ENCODE data around the gene P3R3URF.

Gene P3R3URF

GRCh38 chr1:46173361-46173856, 2.9 kb downstream of the P3R3URF start:
- TF ChIP-seq CTCF (IDR thresholded peaks at IDR 0.05; ENCODE audit: low read depth, low read length): 0 out of 2 replicates have a peak, but pooled peaks have one; percentile 20
- Histone ChIP-seq H3K36me3 (no peaks in the 10 kb centered on the region), H3K4me3 (ENCODE audit: low read depth, low read length) (no peak overlapping the region), H3K27ac (no peak overlapping the region), H3K9me3 (ENCODE audit: severe bottlenecking) (no peaks in the 10 kb centered on the region), H3K27me3 (ENCODE audit: insufficient read depth, low read depth, severe bottlenecking) (no peaks in the 10 kb centered on the region)
- peak; percentile 50 for DNase-seq

DNA sequence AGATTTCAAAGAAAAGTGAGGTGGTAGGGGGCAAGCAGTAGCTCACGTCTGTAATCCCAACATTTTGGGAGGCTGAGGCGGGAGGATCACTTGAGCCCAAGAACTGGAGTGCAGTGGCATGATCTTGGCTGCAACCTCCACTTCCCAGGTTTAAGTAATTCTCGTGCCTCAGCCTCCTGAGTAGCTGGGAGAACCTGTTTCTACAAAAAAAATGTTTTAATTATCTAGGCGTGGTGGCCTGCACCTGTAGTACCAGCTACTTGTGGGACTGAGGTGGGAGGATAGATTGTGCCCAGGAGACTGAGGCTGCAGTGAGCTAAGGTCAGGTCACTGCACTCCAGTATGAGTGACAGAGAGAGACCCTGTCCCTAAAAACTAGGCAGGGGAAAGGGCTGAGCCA, 4.0 kb downstream of the P3R3URF start:
- H3K4me3 ChIP-seq (ENCODE audit: low read depth, low read length): no peak overlapping the region

GRCh38 chr1:46171871-46172270, 4.4 kb downstream of the P3R3URF start:
- no peak for TF ChIP-seq CTCF (IDR thresholded peaks at IDR 0.05; ENCODE audit: low read depth, low read length)
- H3K4me3 ChIP-seq (ENCODE audit: low read depth, low read length): no peak overlapping the region
- no peak for DNase-seq
- H3K27me3 ChIP-seq (ENCODE audit: insufficient read depth, low read depth, severe bottlenecking): no peaks in the 10 kb centered on the region
- no peaks in the 10 kb centered on the region for H3K36me3 ChIP-seq
- H3K27ac ChIP-seq: no peak overlapping the region
- H3K9me3 ChIP-seq (ENCODE audit: severe bottlenecking): no peaks in the 10 kb centered on the region

More for the DNA sequence above, 4.0 kb downstream of the P3R3URF start:
- no peak for DNase-seq
- Histone ChIP-seq H3K27me3 (ENCODE audit: insufficient read depth, low read depth, severe bottlenecking) (no peaks in the 10 kb centered on the region), H3K9me3 (ENCODE audit: severe bottlenecking) (no peaks in the 10 kb centered on the region), H3K27ac (no peak overlapping the region), H3K36me3 (no peaks in the 10 kb centered on the region)
- no peak for TF ChIP-seq CTCF (IDR thresholded peaks at IDR 0.05; ENCODE audit: low read depth, low read length)

- no peaks in the 10 kb centered on the region for H3K27me3 ChIP-seq (ENCODE audit: insufficient read depth, low read depth, severe bottlenecking)
- no peaks in the 10 kb centered on the region for H3K9me3 ChIP-seq (ENCODE audit: severe bottlenecking)
- TF ChIP-seq CTCF (IDR thresholded peaks at IDR 0.05; ENCODE audit: low read depth, low read length): no peak
- no peak for DNase-seq
- H3K4me3 ChIP-seq (ENCODE audit: low read depth, low read length): no peak overlapping the region
- H3K36me3 ChIP-seq: no peaks in the 10 kb centered on the region
- no peak overlapping the region for H3K27ac ChIP-seq
Measured at GRCh38 chr1:46171351-46171750, 4.9 kb downstream of the P3R3URF start.

DNA sequence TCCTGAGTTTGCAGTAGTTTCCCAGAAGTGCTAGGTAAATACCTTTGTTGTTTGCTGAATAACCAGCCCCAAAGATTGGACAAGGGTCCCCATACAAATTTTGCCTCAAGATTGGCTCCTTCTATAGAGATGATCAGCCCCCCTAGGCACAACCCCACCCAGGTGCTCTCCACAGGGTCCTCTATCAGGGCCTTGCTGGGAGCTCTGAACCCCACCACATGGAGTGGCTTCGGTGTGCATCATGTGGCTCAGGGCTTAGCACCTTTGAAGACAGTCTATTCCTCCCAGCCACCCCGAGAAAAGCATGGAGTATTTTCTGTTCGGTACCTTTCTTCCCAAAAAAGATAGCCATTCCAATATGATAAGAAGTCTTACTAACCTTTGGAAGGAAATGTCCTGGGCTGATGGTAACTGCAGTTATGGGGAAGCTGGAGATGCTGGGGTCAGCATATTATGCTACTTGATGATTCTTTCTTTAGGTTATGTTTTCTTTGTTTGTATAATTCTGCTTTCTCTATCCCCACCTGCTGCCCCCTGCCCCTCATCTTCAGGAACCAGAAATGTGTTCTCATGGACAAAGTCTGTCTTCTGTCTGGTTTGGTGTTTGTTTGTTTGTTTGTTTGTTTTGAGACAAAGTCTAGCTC, 6.4 kb downstream of the P3R3URF start:
- Histone ChIP-seq H3K36me3 (no peaks in the 10 kb centered on the region), H3K9me3 (ENCODE audit: severe bottlenecking) (no peaks in the 10 kb centered on the region), H3K4me3 (ENCODE audit: low read depth, low read length) (no peak overlapping the region), H3K27me3 (ENCODE audit: insufficient read depth, low read depth, severe bottlenecking) (no peaks in the 10 kb centered on the region), H3K27ac (no peak overlapping the region)
- no peak for TF ChIP-seq CTCF (IDR thresholded peaks at IDR 0.05; ENCODE audit: low read depth, low read length)
- no peak for DNase-seq

GRCh38 chr1:46168477-46168876, 7.8 kb downstream of the P3R3URF start:
- Histone ChIP-seq H3K4me3 (ENCODE audit: low read depth, low read length) (no peak overlapping the region), H3K9me3 (ENCODE audit: severe bottlenecking) (no peaks in the 10 kb centered on the region), H3K27ac (no peak overlapping the region), H3K27me3 (ENCODE audit: insufficient read depth, low read depth, severe bottlenecking) (no peaks in the 10 kb centered on the region), H3K36me3 (no peaks in the 10 kb centered on the region)
- no peak for DNase-seq
- no peak for TF ChIP-seq CTCF (IDR thresholded peaks at IDR 0.05; ENCODE audit: low read depth, low read length)
